ENCODE results near the gene MMS19. TPM values are rescaled to one million over a fixed set of nuclear protein-coding genes. Genes with fewer than 3 reads are reported as not detected.
"Not testable (repeated sequence)": the region's sequence is repeated elsewhere in the genome, so short reads cannot be mapped to it uniquely, and the experiment has no call there.

Gene MMS19
- total RNA-seq, 4 donors from 2014 or later, result 103 to 142 (median 115) TPM

DNA sequence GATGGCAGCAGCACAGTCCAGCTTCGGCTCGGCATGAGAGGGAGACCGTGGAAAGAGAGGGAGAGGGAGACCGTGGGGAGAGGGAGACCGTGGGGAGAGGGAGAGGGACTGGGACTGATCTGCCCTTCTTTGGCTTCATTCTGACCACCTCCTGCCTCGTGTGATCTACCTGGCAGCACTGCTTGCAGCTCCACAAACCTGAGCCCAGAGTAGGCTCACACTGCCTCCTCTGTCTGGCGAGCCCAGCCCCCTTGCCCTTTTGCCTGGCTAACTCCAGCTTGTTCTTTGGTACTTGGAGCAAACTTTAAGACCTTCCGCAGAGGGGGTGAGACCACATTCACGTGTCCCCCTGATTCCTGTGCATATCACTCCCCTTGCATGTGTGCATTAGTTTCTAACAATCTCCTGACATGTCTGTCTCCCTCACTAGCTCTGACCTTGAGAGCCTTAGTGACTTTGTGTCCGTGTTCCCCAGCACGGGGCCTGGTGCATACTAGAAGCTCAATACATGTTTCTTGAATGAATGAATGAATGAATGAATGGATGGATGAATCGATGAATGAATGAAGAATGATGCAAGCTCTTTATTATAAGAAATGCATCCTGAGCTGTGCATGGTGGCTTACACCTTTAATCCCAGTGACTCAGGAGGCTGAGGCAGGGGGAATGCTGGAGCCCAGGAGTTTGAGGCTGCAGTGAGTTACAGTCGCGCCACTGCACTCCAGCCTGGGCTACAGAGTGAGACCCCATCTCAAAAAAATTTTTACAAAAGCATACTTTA lies 31.7 kb upstream of the MMS19 start:
- TF ChIP-seq, protein P1, sequence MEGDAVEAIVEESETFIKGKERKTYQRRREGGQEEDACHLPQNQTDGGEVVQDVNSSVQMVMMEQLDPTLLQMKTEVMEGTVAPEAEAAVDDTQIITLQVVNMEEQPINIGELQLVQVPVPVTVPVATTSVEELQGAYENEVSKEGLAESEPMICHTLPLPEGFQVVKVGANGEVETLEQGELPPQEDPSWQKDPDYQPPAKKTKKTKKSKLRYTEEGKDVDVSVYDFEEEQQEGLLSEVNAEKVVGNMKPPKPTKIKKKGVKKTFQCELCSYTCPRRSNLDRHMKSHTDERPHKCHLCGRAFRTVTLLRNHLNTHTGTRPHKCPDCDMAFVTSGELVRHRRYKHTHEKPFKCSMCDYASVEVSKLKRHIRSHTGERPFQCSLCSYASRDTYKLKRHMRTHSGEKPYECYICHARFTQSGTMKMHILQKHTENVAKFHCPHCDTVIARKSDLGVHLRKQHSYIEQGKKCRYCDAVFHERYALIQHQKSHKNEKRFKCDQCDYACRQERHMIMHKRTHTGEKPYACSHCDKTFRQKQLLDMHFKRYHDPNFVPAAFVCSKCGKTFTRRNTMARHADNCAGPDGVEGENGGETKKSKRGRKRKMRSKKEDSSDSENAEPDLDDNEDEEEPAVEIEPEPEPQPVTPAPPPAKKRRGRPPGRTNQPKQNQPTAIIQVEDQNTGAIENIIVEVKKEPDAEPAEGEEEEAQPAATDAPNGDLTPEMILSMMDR (IDR thresholded peaks at IDR 0.05), result no peak
- TF ChIP-seq POLR2A (IDR thresholded peaks at IDR 0.05), result no peak
- no peak overlapping the region for H3K4me3 ChIP-seq (ENCODE audit: low read depth, poor library complexity, severe bottlenecking)
- WGBS, 2 donors, result 84 to 85% methylated on average over 14 of the region's 14 CpGs
- no peak for DNase-seq (ENCODE audit: low spot score in 2 of 2)
- intact Hi-C loops (cut with DNase I; ENCODE audit: low total_unique reads), result no loop called here

- intact Hi-C loops (cut with DNase I; ENCODE audit: low total_unique reads); DNase-seq (ENCODE audit: low spot score in 2 of 2); H3K4me3 ChIP-seq (ENCODE audit: low read depth, poor library complexity, severe bottlenecking): not testable (repeated sequence)
- WGBS, 2 donors, result 87% methylated on average over 6 of the region's 29 CpGs; no CpG with 5 or more reads in 1 of the 2 donors
Observed at GRCh38 chr10:97528876-97529275, 30.7 kb upstream of the MMS19 start.

GRCh38 chr10:97525683-97526110 lies 27.5 kb upstream of the MMS19 start:
- intact Hi-C loops (cut with DNase I; ENCODE audit: low total_unique reads), result no loop called here
- 96 to 97% methylated on average over 1 of the region's 1 CpG for WGBS, 2 donors
- TF ChIP-seq, protein P1 (IDR thresholded peaks at IDR 0.05), result no peak
- no peak for TF ChIP-seq POLR2A (IDR thresholded peaks at IDR 0.05)
- H3K4me3 ChIP-seq (ENCODE audit: low read depth, poor library complexity, severe bottlenecking), result no peak overlapping the region
- DNase-seq (ENCODE audit: low spot score in 2 of 2), result no peak

DNA sequence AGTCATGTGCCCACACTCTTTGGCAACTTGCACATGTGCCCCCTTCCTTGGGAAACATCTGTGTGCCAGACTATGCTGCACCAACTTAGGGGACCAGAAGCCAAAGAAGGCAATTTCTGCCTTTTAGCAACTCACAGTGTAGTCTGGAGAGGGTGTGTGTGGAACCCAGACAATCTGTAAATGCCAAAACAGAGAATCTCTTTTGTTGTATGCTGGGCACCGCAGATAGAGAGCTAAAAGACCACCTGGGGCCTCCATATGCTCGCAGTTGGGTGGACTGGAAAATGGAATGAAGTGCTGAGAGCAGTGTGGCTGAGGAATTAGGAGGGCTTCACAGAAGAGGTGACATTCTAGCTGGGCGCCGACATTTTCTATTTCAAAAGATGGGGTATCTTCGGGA lies 26.9 kb upstream of the MMS19 start:
- WGBS, 2 donors, result 92 to 94% methylated on average over 5 of the region's 5 CpGs
- no peak for TF ChIP-seq POLR2A (IDR thresholded peaks at IDR 0.05)
- TF ChIP-seq, protein P1 (IDR thresholded peaks at IDR 0.05), result no peak
- H3K4me3 ChIP-seq (ENCODE audit: low read depth, poor library complexity, severe bottlenecking), result no peak overlapping the region
- no peak for DNase-seq (ENCODE audit: low spot score in 2 of 2)
- intact Hi-C loops (cut with DNase I; ENCODE audit: low total_unique reads), result no loop called here

- H3K4me3 ChIP-seq (ENCODE audit: low read depth, poor library complexity, severe bottlenecking), result no peak overlapping the region
- TF ChIP-seq POLR2A (IDR thresholded peaks at IDR 0.05), result no peak
- TF ChIP-seq, protein P1 (IDR thresholded peaks at IDR 0.05), result no peak
- WGBS, 2 donors, result 85 to 92% methylated on average over 8 of the region's 8 CpGs
- DNase-seq (ENCODE audit: low spot score in 2 of 2), result no peak
- intact Hi-C loops (cut with DNase I; ENCODE audit: low total_unique reads), result no loop called here
Observed at GRCh38 chr10:97522937-97523336, 24.7 kb upstream of the MMS19 start.

- DNase-seq (ENCODE audit: low spot score in 2 of 2), result no peak
- 53 to 70% methylated on average over 6 of the region's 6 CpGs for WGBS, 2 donors
- H3K4me3 ChIP-seq (ENCODE audit: low read depth, poor library complexity, severe bottlenecking), result no peak overlapping the region
- TF ChIP-seq, protein P1 (IDR thresholded peaks at IDR 0.05), result no peak
- TF ChIP-seq POLR2A (IDR thresholded peaks at IDR 0.05), result no peak
- intact Hi-C loops (cut with DNase I; ENCODE audit: low total_unique reads), result no loop called here
Observed at GRCh38 chr10:97522071-97522470, 23.8 kb upstream of the MMS19 start.
